ENCODE data around the gene TP53AIP1.

Gene TP53AIP1

GRCh38 chr11:128931066-128931465 lies 11.6 kb downstream of the TP53AIP1 start:
- no peak for TF ChIP-seq CTCF (IDR thresholded peaks at IDR 0.05)

GRCh38 chr11:128929991-128930390 lies 12.7 kb downstream of the TP53AIP1 start:
- no peak for TF ChIP-seq CTCF (IDR thresholded peaks at IDR 0.05)

GRCh38 chr11:128929468-128929867 lies 13.2 kb downstream of the TP53AIP1 start:
- no peak for TF ChIP-seq CTCF (IDR thresholded peaks at IDR 0.05)

GRCh38 chr11:128928400-128928799 lies 14.3 kb downstream of the TP53AIP1 start:
- no peak for TF ChIP-seq CTCF (IDR thresholded peaks at IDR 0.05)

GRCh38 chr11:128927683-128928336 lies 14.9 kb downstream of the TP53AIP1 start:
- no peak for TF ChIP-seq CTCF (IDR thresholded peaks at IDR 0.05)

- no peak for TF ChIP-seq CTCF (IDR thresholded peaks at IDR 0.05)
Observed at GRCh38 chr11:128927108-128927461, 15.6 kb downstream of the TP53AIP1 start.

GRCh38 chr11:128926437-128927107 lies 16.1 kb downstream of the TP53AIP1 start:
- no peak for TF ChIP-seq CTCF (IDR thresholded peaks at IDR 0.05)
